SHP77 treated with DMSO at 0.1 percent for 48 hours (cell line): Measurements from ENCODE around the gene MARCHF10.

Experiments
- DNase-seq: peaks from one replicate; lab custom pipeline; 2025; lab: John Stamatoyannopoulos, UW

Gene MARCHF10

DNA sequence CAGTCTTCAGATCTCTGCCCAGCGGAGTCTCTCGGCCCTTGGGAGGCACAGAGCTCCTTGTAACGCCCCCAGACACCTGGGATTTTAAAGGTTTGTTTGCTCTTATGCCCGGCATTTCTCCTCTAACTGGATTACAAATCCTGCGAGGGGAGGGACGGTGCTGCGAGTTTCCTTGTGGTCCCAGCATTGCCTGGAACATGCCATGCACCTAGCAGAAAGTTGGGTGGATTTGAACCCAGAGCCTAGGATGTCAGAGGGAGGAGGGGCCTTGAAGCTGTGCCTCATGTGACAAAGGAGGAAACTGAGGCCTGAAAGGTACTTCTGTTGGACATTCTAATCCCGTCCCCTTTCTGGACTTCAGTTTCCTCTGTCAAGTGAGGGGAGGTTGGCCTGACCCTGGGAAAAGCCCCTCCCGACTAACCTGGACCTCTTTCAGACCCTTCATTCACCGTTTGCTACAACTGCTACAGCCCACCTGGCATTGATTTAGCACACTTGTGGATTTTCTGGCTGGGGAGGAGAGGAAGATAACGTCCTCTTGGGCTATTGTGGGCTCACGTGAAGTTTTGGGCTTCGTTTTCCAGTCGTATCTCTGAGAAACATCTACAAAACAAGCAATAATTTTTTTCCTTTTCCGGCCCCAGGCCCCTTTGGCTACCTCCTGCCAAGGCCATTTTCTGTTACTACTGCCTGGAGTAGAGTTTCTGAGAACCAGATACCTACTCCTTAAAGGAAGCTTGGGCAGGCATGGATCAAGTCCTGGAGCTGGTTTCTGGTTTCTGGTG is 149.8 kb downstream of the MARCHF10 start:
- no peak for DNase-seq

DNA sequence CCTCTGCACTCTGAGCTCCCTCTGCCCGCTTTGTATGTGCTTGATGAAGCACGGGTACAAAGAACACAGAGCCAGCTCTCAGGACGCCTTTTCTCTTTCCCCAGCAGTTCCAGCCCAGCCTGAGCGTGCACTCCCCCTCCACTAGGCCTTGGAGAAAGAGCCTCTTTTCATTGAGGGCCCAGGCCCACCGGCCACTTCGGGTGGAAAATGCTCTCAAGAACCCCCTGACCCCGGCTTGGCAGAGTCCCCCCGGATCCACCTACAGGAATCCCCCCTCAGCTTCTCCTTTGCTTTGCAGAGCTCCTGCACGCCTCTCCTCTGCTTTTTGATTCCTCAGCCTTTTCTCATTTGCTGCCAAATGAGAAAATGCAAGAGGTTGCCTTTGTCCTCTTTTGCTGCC is 150.4 kb downstream of the MARCHF10 start:
- DNase-seq, result no peak

DNA sequence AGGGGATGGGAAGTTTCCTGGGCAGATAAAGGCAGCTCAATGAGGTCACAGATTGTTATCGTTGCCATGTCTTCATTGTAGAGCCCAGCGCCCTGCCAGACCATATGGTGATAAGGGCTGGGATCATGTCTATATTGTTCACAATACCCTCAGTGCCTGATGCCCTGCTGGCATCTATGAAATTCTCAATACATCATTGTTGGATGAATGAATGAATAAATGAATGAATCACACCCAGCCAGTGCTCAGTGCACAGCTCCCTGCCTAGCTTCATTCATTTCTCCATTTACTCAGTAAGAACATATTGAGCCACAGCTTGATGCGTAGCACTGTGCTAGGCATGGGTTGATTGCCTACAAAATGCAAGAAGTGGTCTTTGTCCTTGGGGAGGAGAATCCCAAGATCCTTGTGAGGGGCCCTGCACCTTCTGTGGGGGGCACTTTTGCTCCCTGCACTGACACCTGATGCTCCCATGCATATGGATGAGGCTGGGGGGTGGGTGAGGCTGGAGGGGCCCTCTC is 150.9 kb downstream of the MARCHF10 start:
- no peak for DNase-seq

DNA sequence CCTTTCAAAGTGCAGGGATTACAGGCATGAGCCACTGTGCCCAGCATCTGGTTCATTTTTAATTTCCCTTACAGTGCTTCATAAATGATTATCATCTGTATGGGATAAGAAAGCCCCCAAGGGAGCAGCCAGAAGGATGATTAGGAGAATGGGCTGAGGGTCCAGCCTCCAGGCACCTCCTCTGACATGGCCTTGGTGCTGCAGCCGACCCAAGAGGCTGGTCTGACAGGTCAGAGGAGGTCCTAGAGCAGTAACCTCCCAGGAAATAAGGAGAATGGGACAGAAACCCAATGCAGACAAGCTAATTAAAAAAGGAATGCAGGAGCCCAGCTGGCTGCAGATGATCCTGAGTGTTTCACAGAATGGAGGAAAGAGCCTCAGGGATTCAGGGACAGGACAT is 151.7 kb downstream of the MARCHF10 start:
- DNase-seq, result no peak

DNA sequence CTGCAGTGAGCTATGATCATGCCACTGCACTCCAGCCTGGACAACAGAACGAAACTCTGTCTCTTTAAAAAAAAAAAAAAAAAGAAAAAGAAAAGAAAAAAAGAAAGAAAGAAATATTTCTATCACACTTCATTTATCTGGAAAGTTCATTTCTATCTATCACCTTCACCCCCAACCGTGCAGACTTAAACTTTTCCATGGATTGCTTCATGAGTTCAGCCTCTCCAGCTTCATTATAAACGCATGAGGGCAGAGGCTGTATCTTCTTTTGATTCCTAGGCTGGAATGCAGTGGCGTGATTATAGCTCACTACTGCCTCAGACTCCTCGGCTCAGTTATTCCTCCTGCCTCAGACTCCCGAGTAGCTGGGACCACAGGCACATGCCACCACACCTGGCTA is 152.5 kb downstream of the MARCHF10 start:
- DNase-seq, result no peak

DNA sequence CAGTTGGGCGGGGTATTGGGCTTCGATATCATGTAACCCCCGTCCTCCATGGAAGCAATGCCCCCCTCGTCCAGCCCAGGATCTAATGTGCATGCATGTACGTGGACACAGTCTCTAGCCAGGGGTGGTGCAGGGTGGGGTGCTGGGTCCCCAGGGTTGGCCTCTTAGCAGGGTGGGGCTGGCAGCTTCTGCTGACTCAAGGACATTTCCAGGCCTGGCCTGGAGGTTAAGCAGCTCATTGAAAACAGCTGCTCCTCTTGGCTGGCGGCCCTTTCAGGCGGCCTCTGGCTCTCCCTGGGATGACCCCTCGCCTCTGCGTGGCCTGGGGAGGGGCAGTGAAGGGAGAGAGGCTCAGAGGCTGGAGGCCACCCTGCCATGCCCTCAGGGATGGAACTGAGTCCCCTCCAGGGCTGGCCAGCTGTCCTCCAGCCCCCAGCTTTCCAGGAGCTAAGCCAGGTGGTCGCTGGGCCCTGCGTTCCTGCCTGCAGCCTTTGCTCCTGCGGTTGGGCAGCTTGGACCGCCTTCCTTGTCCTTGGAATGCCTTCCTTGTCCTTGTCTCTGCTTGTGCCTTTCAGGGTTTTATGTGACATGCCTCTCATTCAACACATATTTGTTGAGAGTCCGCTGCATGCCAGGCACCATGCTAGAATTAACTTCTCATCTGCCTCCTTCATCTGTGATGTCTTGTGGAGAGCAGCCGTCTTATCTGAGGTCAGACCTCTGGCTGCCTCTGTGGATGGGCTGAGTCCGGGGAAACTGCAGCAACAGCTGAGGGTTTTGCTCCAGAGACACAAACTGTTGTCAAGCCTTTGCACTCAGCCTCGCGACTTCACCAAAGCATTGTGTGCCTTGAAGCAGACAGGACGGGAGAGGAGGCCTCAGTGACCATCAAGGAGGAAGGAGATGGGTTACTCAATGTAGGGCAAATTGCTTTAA is 154.0 kb downstream of the MARCHF10 start:
- DNase-seq, result no peak

DNA sequence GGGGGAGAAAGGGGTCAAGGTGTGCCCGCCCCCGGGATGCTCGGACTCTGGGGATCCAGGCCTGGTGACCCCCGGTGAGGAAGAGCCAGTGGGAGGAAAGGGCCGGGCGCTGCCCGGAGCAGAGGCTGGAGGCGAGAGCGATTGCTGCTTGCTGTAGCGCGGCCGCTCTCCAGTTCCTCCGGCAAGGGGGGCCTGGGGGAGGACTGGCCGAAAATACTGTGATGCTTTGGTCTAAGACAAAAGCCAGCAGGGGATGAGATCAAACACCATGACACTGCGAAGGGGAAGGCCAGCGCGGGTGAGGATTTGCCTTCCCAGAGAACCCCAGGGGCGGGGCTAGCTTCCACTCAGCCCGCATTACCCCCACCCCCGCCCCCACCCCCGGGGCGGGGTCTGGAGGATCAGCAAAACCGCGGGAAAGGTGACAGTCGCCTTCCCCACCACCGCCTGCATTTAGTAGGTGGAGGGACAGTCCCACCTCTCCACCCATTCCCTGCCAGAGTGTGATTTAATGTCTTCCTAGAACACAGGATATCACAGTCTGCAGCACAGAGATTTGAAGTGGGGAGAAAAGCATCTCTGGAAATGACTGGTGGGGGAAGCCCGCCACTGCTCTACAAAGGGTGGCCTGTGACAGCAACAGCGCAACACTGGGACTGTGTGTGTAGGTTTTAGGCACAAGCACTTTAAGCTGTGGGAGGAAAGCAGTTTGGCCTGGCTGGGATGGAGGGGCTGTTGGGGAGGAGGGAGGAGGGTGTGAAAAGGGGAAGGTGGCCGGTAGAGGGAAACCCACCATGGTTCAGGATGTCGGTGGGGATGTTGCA is 154.9 kb downstream of the MARCHF10 start:
- DNase-seq, result peak; percentile 68

DNA sequence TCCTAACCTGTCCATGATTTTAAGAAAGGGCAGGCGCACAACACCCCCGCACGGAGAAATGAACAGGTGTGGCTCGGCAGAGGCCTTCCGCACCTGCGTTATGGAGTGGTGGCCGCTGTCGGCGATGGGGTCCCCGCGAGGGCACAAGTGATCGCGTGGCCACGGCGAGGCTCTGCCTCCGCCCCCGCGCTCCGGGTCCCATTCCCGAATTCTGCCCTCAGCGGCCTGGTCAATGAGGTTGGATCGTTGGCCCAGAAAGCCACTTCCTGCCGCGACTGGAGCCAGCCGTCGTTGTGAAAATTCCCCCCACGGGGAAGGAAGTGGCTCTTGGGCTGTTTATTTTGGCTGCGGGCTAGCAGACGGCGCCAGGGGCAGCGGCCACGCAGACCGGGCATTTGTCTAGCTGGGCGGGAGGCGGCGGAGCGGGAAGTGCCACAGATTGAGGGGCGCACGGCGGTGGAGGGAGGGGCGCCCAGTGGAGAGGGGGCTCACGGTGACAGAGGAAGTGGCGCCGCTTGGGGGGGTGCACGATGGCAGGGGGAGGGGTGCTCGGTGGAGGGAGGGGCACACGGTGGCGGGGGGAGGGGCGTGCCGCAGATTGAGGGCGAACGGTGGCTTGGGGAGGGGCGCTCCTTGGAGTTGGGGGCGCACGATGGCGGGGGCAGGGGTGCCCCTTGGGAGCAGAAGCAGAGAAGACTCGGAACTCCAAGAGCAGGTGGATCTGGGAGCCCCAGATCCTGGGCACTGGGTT is 155.7 kb downstream of the MARCHF10 start:
- DNase-seq, result peak; percentile 38
